ENCODE results near the gene ABL1. TPM values are rescaled to one million over a fixed set of nuclear protein-coding genes. Genes with fewer than 3 reads are reported as not detected.

ABL1 gene
- total RNA-seq, 1 experiment from 2014 or later: 11.4 TPM

GRCh38 chr9:130824643-130825350 is 10.3 kb upstream of the ABL1 start:
- peak; percentile 54 for DNase-seq (ENCODE audit: low read depth)

- DNase-seq (ENCODE audit: low read depth): no peak
Observed at GRCh38 chr9:130825351-130825651, 9.8 kb upstream of the ABL1 start.

GRCh38 chr9:130825809-130826208 is 9.2 kb upstream of the ABL1 start:
- DNase-seq (ENCODE audit: low read depth): no peak

GRCh38 chr9:130829762-130830161 is 5.3 kb upstream of the ABL1 start:
- no peak for DNase-seq (ENCODE audit: low read depth)

- no peak for DNase-seq (ENCODE audit: low read depth)
Observed at GRCh38 chr9:130830231-130830760, 4.8 kb upstream of the ABL1 start.

- no peak for DNase-seq (ENCODE audit: low read depth)
Observed at GRCh38 chr9:130831077-130831476, 4.0 kb upstream of the ABL1 start.

GRCh38 chr9:130833031-130833990 is 1.7 kb upstream of the ABL1 start:
- DNase-seq (ENCODE audit: low read depth): no peak

- peak; percentile 29 for DNase-seq (ENCODE audit: low read depth)
Observed at GRCh38 chr9:130835441-130836298, 616 bp downstream of the ABL1 start.

GRCh38 chr9:130837002-130837511 is 2.0 kb downstream of the ABL1 start:
- DNase-seq (ENCODE audit: low read depth): peak; percentile 82

GRCh38 chr9:130837643-130838042 is 2.6 kb downstream of the ABL1 start:
- DNase-seq (ENCODE audit: low read depth): no peak

- no peak for DNase-seq (ENCODE audit: low read depth)
Observed at GRCh38 chr9:130839132-130840111, 4.4 kb downstream of the ABL1 start.

- DNase-seq (ENCODE audit: low read depth): no peak
Observed at GRCh38 chr9:130842545-130842944, 7.5 kb downstream of the ABL1 start.

GRCh38 chr9:130843049-130843908 is 8.2 kb downstream of the ABL1 start:
- DNase-seq (ENCODE audit: low read depth): no peak

GRCh38 chr9:130844044-130844451 is 9.0 kb downstream of the ABL1 start:
- DNase-seq (ENCODE audit: low read depth): no peak

- no peak for DNase-seq (ENCODE audit: low read depth)
Observed at GRCh38 chr9:130845254-130845653, 10.2 kb downstream of the ABL1 start.

GRCh38 chr9:130845901-130846481 is 10.9 kb downstream of the ABL1 start:
- DNase-seq (ENCODE audit: low read depth): peak; percentile 66

- DNase-seq (ENCODE audit: low read depth): peak; percentile 84
Observed at GRCh38 chr9:130846487-130847305, 11.6 kb downstream of the ABL1 start.
